ENCODE data around the gene SPEM2. TPM values are rescaled to one million over a fixed set of nuclear protein-coding genes. Genes with fewer than 3 reads are reported as not detected.

Gene SPEM2
- polyA plus RNA-seq, 2 of the 4 experiments (the other 2 are of a cell fraction): not detected

- POLR2A ChIA-PET: interaction anchor here (0.6 kb wide), 1 partner anchor 38 kb away, joined by 3 read pairs; no protein-coding TSS in a partner anchor
- ATAC-seq (no peak), DNase-seq (ENCODE audit: low read depth in 1 of 2, low spot score in 1 of 2) (no peak), FAIRE-seq (no peak)
- CTCF ChIA-PET: interaction anchor here (0.6 to 3.4 kb wide), 7 partner anchors 11 to 151 kb away, joined by 3 to 20 read pairs (median 6); partner anchors contain the start of gene SPEM1
- no peak overlapping the region for H3K27ac ChIP-seq
- H3K9me3 ChIP-seq: no peaks in the 10 kb centered on the region
- H3K4me1 ChIP-seq: peaks cover 14% of the 10 kb centered on the region
- H3K4me2 ChIP-seq: no peak overlapping the region
- TF ChIP-seq, protein P1, sequence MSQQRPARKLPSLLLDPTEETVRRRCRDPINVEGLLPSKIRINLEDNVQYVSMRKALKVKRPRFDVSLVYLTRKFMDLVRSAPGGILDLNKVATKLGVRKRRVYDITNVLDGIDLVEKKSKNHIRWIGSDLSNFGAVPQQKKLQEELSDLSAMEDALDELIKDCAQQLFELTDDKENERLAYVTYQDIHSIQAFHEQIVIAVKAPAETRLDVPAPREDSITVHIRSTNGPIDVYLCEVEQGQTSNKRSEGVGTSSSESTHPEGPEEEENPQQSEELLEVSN (IDR thresholded peaks at IDR 0.05; ENCODE audit: borderline replicate concordance, low read depth): no peak
- TF ChIP-seq SMC3 (IDR thresholded peaks at IDR 0.05) (no peak), EHMT2 (IDR thresholded peaks at IDR 0.05; ENCODE audit: low read depth) (no peak), RAD21 (conservative IDR thresholded peaks at IDR 0.05 in 1 of 2, IDR thresholded peaks at IDR 0.05 in 1 of 2) (no peak), JUNB (IDR thresholded peaks at IDR 0.05) (no peak), PHF8 (IDR thresholded peaks at IDR 0.05; ENCODE audit: borderline replicate concordance, low read depth) (no peak), ZC3H11A (IDR thresholded peaks at IDR 0.05) (no peak), HOXA7 (CRISPR knock-in tag; IDR thresholded peaks at IDR 0.05) (no peak), FOSL2 (IDR thresholded peaks at IDR 0.05) (no peak), FOSL2 (CRISPR knock-in tag; IDR thresholded peaks at IDR 0.05) (no peak), HOXB5 (CRISPR knock-in tag; IDR thresholded peaks at IDR 0.05) (no peak), MAX (IDR thresholded peaks at IDR 0.05) (no peak), RFX5 (IDR thresholded peaks at IDR 0.05) (no peak), NPAS2 (CRISPR knock-in tag; IDR thresholded peaks at IDR 0.05; ENCODE audit: borderline replicate concordance) (no peak)
- no peak overlapping the region for H3K4me3 ChIP-seq
- 86% methylated on average over 6 of the region's 6 CpGs for WGBS (ENCODE audit: missing lambda C conversion rate)
Observed at GRCh38 chr17:7409716-7410115, 15.7 kb upstream of the SPEM2 start.

- no peak for ATAC-seq
- ChIA-PET CTCF (interaction anchor here (0.6 to 3.4 kb wide), 9 partner anchors 8 to 150 kb away, joined by 3 to 20 read pairs (median 4); partner anchors contain the start of gene SPEM1), POLR2A (no interaction called here)
- no peak for FAIRE-seq
- 90% methylated on average over 25 of the region's 25 CpGs for WGBS (ENCODE audit: missing lambda C conversion rate)
- Histone ChIP-seq H3K4me1 (peaks cover 7% of the 10 kb centered on the region; the same call in 1 of the 3 replicates), H3K27ac (no peak overlapping the region), H3K4me3 (no peak overlapping the region), H3K9me3 (no peaks in the 10 kb centered on the region), H3K4me2 (no peak overlapping the region)
- no peak for DNase-seq (ENCODE audit: low read depth in 1 of 2, low spot score in 1 of 2)
- no peak for TF ChIP-seq CBX2 (IDR thresholded peaks at IDR 0.05; ENCODE audit: borderline replicate concordance, low read depth)
- TF ChIP-seq USF2 (IDR thresholded peaks at IDR 0.05): no peak
- TF ChIP-seq MAZ (IDR thresholded peaks at IDR 0.05; ENCODE audit: borderline replicate concordance, low read depth, low read length): no peak
- no peak for TF ChIP-seq BCL3 (IDR thresholded peaks at IDR 0.05)
- no peak for TF ChIP-seq ZSCAN20 (CRISPR knock-in tag; IDR thresholded peaks at IDR 0.05)
Observed at GRCh38 chr17:7410634-7411426, 14.6 kb upstream of the SPEM2 start.

- no peak for ATAC-seq
- POLR2A ChIA-PET: no interaction called here
- WGBS (ENCODE audit: missing lambda C conversion rate): 90% methylated on average over 7 of the region's 8 CpGs
- no peak for TF ChIP-seq KDM1A (IDR thresholded peaks at IDR 0.05; ENCODE audit: low read depth)
- TF ChIP-seq POLR2AphosphoS2 (conservative IDR thresholded peaks at IDR 0.05; ENCODE audit: low read length): no peak
- TF ChIP-seq CHD2 (IDR thresholded peaks at IDR 0.05; ENCODE audit: low read length, partially characterized antibody): no peak
- TF ChIP-seq RCOR1 (IDR thresholded peaks at IDR 0.05; ENCODE audit: low read depth, low read length): no peak
- no peak for TF ChIP-seq RARB (CRISPR knock-in tag; IDR thresholded peaks at IDR 0.05)
- no peak for TF ChIP-seq MAFK (IDR thresholded peaks at IDR 0.05; ENCODE audit: partially characterized antibody)
- no peak for TF ChIP-seq ZSCAN20 (CRISPR knock-in tag; IDR thresholded peaks at IDR 0.05)
- no peak for TF ChIP-seq MYC (IDR thresholded peaks at IDR 0.05; ENCODE audit: borderline replicate concordance, low read length)
- TF ChIP-seq PBX3 (IDR thresholded peaks at IDR 0.05): no peak
- no peak for TF ChIP-seq RAD21 (conservative IDR thresholded peaks at IDR 0.05 in 1 of 2, IDR thresholded peaks at IDR 0.05 in 1 of 2)
- no peak for TF ChIP-seq USF2 (IDR thresholded peaks at IDR 0.05)
- TF ChIP-seq GATA3 (IDR thresholded peaks at IDR 0.05; ENCODE audit: borderline replicate concordance): no peak
- TF ChIP-seq ZNF302 (CRISPR knock-in tag; IDR thresholded peaks at IDR 0.05): no peak
- TF ChIP-seq NPAS2 (CRISPR knock-in tag; IDR thresholded peaks at IDR 0.05; ENCODE audit: borderline replicate concordance): no peak
- no peak for TF ChIP-seq ZC3H11A (IDR thresholded peaks at IDR 0.05)
Observed at GRCh38 chr17:7411427-7411750, 14.0 kb upstream of the SPEM2 start.

More at GRCh38 chr17:7411427-7411750, 14.0 kb upstream of the SPEM2 start:
- H3K4me2 ChIP-seq: no peak overlapping the region
- DNase-seq (ENCODE audit: low read depth in 1 of 2, low spot score in 1 of 2): no peak
- H3K4me1 ChIP-seq: 0 out of 3 replicates have a peak, but pooled peaks cover 3% of the 10 kb centered on the region
- CTCF ChIA-PET: interaction anchor here (0.6 to 3.4 kb wide), 9 partner anchors 8 to 149 kb away, joined by 3 to 20 read pairs (median 4); partner anchors contain the start of gene SPEM1
- H3K9me3 ChIP-seq: no peaks in the 10 kb centered on the region
- FAIRE-seq: no peak
- no peak overlapping the region for H3K27ac ChIP-seq
- H3K4me3 ChIP-seq: no peak overlapping the region
